ENCODE results near the gene TAX1BP1. TPM values are rescaled to one million over a fixed set of nuclear protein-coding genes. Genes with fewer than 3 reads are reported as not detected.

The TAX1BP1 gene
- total RNA-seq, 2 donors from 2014 or later: 38.9 to 57.6 TPM

DNA sequence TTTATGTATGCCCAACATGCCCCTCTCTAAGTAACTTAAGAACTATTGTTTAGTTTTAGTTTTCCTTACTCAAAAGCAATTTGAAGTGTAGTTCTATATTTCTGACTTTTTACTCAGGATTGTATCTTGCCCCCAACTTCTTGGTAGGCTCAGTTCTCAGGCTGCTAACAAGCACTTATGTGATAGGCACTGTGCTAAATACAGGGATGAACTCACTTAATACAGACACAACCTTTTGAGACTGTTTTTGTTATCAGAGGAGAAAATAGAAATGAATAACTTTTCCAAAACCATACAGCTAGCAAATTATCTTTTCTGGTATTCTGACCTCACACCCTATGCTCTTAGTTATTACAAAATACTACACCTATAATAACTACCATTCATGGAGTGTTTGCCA, 16.3 kb downstream of the TAX1BP1 start:
- intact Hi-C loops (cut with DNase I): no loop called here

DNA sequence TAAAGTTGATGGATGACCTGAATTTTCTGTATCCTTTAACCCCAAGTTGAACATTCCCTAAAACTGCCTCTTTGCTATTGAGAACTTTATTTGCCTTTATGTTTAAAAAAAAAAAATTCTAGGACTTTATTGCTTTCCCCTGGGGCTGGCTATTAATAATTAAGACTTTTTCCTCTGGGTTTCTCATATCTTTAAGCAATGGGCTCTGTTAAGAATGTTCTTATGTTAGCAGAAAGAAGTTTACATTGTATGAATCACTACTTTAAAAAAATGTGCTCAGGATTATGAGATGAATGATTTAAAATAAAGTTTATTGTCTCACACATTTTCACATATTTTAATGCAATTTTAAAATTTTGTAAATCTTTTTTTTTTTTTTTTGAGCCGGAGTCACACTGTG, 19.5 kb downstream of the TAX1BP1 start:
- no peaks in the 10 kb centered on the region for H3K9me3 ChIP-seq
- TF ChIP-seq, protein P1, sequence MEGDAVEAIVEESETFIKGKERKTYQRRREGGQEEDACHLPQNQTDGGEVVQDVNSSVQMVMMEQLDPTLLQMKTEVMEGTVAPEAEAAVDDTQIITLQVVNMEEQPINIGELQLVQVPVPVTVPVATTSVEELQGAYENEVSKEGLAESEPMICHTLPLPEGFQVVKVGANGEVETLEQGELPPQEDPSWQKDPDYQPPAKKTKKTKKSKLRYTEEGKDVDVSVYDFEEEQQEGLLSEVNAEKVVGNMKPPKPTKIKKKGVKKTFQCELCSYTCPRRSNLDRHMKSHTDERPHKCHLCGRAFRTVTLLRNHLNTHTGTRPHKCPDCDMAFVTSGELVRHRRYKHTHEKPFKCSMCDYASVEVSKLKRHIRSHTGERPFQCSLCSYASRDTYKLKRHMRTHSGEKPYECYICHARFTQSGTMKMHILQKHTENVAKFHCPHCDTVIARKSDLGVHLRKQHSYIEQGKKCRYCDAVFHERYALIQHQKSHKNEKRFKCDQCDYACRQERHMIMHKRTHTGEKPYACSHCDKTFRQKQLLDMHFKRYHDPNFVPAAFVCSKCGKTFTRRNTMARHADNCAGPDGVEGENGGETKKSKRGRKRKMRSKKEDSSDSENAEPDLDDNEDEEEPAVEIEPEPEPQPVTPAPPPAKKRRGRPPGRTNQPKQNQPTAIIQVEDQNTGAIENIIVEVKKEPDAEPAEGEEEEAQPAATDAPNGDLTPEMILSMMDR (IDR thresholded peaks at IDR 0.05): no peak
- no peak for TF ChIP-seq POLR2A (IDR thresholded peaks at IDR 0.05)
- intact Hi-C loops (cut with DNase I): no loop called here
- H3K27ac ChIP-seq: no peak overlapping the region
- 90 to 100% methylated on average over 1 of the region's 1 CpG for WGBS, 2 donors
- ATAC-seq: no peak
- peaks cover 3 to 7% of the 10 kb centered on the region in 2 donors for H3K36me3 ChIP-seq (replicated peaks in 1 of 2; ENCODE audit: insufficient read depth in 1 of 2, low read depth in 2 of 2)
- no peak for DNase-seq
- no peaks in the 10 kb centered on the region for H3K27me3 ChIP-seq
- H3K4me1 ChIP-seq: peaks cover 17% of the 10 kb centered on the region
- H3K4me3 ChIP-seq: no peak overlapping the region

More for the DNA sequence above, 16.3 kb downstream of the TAX1BP1 start:
- H3K27ac ChIP-seq: no peak overlapping the region
- no peak overlapping the region for H3K4me3 ChIP-seq
- ATAC-seq (no peak), DNase-seq (no peak)
- H3K36me3 ChIP-seq (replicated peaks in 1 of 2; ENCODE audit: insufficient read depth in 1 of 2, low read depth in 2 of 2): peaks cover 3 to 12% of the 10 kb centered on the region in 2 donors
- H3K27me3 ChIP-seq: no peaks in the 10 kb centered on the region
- no peaks in the 10 kb centered on the region for H3K9me3 ChIP-seq
- peaks cover 4% of the 10 kb centered on the region for H3K4me1 ChIP-seq
- TF ChIP-seq, protein P1 (IDR thresholded peaks at IDR 0.05): no peak
- no peak for TF ChIP-seq POLR2A (IDR thresholded peaks at IDR 0.05)

DNA sequence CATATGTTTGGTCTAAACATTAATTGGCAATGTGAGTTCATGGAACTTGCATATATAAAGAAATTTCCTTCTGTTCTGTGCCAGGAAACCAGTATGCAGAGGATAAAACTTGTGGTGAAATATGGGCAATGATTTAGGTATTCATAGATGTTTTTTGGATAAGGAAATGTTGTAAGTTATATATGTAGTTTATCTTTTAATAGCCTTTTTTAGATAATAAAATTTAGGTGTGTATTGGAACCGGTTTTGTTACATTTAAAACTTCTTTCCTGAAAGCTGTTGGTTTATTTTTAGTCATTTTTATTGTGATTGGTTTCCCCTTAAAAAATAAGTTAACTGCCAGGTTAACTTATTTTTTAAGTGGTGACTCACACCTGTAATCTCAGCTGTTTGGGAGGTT, 22.1 kb downstream of the TAX1BP1 start:
- intact Hi-C loops (cut with DNase I): no loop called here
- WGBS, 2 donors: 90 to 97% methylated on average over 1 of the region's 1 CpG
- no peak for TF ChIP-seq POLR2A (IDR thresholded peaks at IDR 0.05)
- TF ChIP-seq, protein P1 (IDR thresholded peaks at IDR 0.05): no peak
- DNase-seq (no peak), ATAC-seq (no peak)
- Histone ChIP-seq H3K9me3 (no peaks in the 10 kb centered on the region), H3K36me3 (replicated peaks in 1 of 2; ENCODE audit: insufficient read depth in 1 of 2, low read depth in 2 of 2) (peaks cover 5 to 12% of the 10 kb centered on the region in 2 donors), H3K4me1 (peaks cover 15% of the 10 kb centered on the region), H3K27ac (no peak overlapping the region), H3K27me3 (no peaks in the 10 kb centered on the region), H3K4me3 (no peak overlapping the region)

DNA sequence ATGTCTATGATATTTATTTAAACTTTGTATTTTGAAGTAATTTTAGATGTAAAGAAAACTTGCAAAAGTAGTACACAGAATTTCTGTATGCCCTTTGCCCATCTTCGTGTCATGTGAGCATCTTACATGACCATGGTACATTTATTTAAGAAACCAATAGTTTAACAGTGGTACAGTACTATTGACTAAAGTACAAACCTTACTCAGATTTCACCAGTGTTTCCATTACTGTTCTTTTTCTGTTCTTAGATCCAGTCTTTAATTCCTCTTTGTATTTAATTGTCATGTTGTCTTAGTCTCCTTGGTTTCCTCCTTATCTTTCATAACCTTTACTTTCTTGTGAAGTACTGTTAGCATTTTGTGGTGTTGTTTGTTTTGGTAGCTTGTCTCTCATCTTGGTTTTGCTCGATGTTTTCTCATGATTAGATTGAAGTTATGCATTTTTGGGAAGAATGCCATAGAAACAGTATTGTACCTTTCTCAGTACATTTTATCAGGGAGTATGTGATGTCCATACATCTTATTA, 24.1 kb downstream of the TAX1BP1 start:
- intact Hi-C loops (cut with DNase I): no loop called here
- no peak for TF ChIP-seq POLR2A (IDR thresholded peaks at IDR 0.05)
- TF ChIP-seq, protein P1 (IDR thresholded peaks at IDR 0.05): no peak
- no peak overlapping the region for H3K4me3 ChIP-seq
- H3K9me3 ChIP-seq: no peaks in the 10 kb centered on the region
- DNase-seq (no peak), ATAC-seq (peak; percentile 50)
- H3K27ac ChIP-seq: peak overlapping the region in 2 of 4 donors; percentile 14 to 23
- 43 to 44% methylated on average over 2 of the region's 2 CpGs for WGBS, 2 donors
- peaks cover 3 to 5% of the 10 kb centered on the region in 2 donors for H3K36me3 ChIP-seq (replicated peaks in 1 of 2; ENCODE audit: insufficient read depth in 1 of 2, low read depth in 2 of 2)
- H3K4me1 ChIP-seq: peaks cover 30% of the 10 kb centered on the region
- no peaks in the 10 kb centered on the region for H3K27me3 ChIP-seq

DNA sequence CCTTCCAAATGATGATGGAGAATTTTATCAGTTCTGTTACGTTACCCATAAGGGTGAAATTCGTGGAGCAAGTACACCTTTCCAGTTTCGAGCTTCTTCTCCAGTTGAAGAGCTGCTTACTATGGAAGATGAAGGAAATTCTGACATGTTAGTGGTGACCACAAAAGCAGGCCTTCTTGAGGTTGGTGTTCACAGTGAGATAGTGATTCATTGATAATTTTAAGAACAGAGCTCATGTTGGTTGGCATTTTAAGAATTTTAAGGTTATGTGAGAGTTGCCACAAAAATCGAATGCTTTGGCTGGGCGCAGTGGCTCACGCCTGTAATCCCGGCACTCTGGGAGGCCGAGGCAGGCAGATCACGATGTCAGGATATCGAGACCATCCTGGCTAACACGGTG, 25.9 kb downstream of the TAX1BP1 start:
- H3K27ac ChIP-seq: no peak overlapping the region

More for the DNA sequence above, 25.9 kb downstream of the TAX1BP1 start:
- DNase-seq (no peak), ATAC-seq (no peak)
- peaks cover 8 to 10% of the 10 kb centered on the region in 2 donors for H3K36me3 ChIP-seq (replicated peaks in 1 of 2; ENCODE audit: insufficient read depth in 1 of 2, low read depth in 2 of 2)
- WGBS, 2 donors: 96% methylated on average over 11 of the region's 11 CpGs
- no peaks in the 10 kb centered on the region for H3K27me3 ChIP-seq
- H3K9me3 ChIP-seq: no peaks in the 10 kb centered on the region
- TF ChIP-seq, protein P1 (IDR thresholded peaks at IDR 0.05): no peak
- no peak for TF ChIP-seq POLR2A (IDR thresholded peaks at IDR 0.05)
- no peak overlapping the region for H3K4me3 ChIP-seq
- intact Hi-C loops (cut with DNase I): no loop called here
- H3K4me1 ChIP-seq: peaks cover 30% of the 10 kb centered on the region
